Stimulated activated CD4-positive, alpha-beta T cell treated with anti-CD3 and anti-CD28 coated beads, Interleukin-12 subunit alpha, Interleukin-12 subunit beta, amount 100 ng/mL, for 24 hours (primary cell): ENCODE results near the gene PLAGL2.

ENCODE experiments used
- DNase-seq, 2 experiments: peaks; one replicate each; pipeline ENCODE4 v3.0.0-alpha.2; 2020; ENCODE audit warnings: low read depth in 2 of 2

Gene PLAGL2

GRCh38 chr20:32231245-32231644 is 23.7 kb upstream of the PLAGL2 start:
- DNase-seq: no peak

GRCh38 chr20:32230707-32231106 is 23.2 kb upstream of the PLAGL2 start:
- no peak for DNase-seq

- no peak for DNase-seq
Observed at GRCh38 chr20:32229251-32229747, 21.8 kb upstream of the PLAGL2 start.

- DNase-seq: no peak
Observed at GRCh38 chr20:32227744-32228688, 20.5 kb upstream of the PLAGL2 start.

- no peak for DNase-seq
Observed at GRCh38 chr20:32227306-32227705, 19.8 kb upstream of the PLAGL2 start.

- no peak for DNase-seq
Observed at GRCh38 chr20:32226391-32226790, 18.8 kb upstream of the PLAGL2 start.

- no peak for DNase-seq
Observed at GRCh38 chr20:32224463-32224862, 16.9 kb upstream of the PLAGL2 start.

GRCh38 chr20:32218156-32218900 is 10.8 kb upstream of the PLAGL2 start:
- no peak for DNase-seq

GRCh38 chr20:32216179-32217142 is 8.9 kb upstream of the PLAGL2 start:
- no peak for DNase-seq

GRCh38 chr20:32215729-32216128 is 8.2 kb upstream of the PLAGL2 start:
- no peak for DNase-seq

GRCh38 chr20:32215147-32215546 is 7.6 kb upstream of the PLAGL2 start:
- no peak for DNase-seq

- DNase-seq: no peak
Observed at GRCh38 chr20:32213870-32214269, 6.3 kb upstream of the PLAGL2 start.

GRCh38 chr20:32209850-32210605 is 2.5 kb upstream of the PLAGL2 start:
- DNase-seq: no peak

GRCh38 chr20:32208499-32209154 is 1.1 kb upstream of the PLAGL2 start:
- no peak for DNase-seq

GRCh38 chr20:32206760-32207625 is 550 bp downstream of the PLAGL2 start:
- no peak for DNase-seq

- DNase-seq: no peak
Observed at GRCh38 chr20:32205843-32206759, 1.4 kb downstream of the PLAGL2 start.

GRCh38 chr20:32205110-32205842 is 2.3 kb downstream of the PLAGL2 start:
- DNase-seq: no peak
